Left lobe of liver (tissue), 2 donors: Measurements from ENCODE around the gene HOXA13. TPM values are rescaled to one million over a fixed set of nuclear protein-coding genes. Genes with fewer than 3 reads are reported as not detected.
A peak's percentile ranks its signal among the peaks of the same experiment; 100 is the strongest.

Experiments used
- ATAC-seq: fragments of 200-7000 bp; cut with Tn5 transposase; one replicate; pipeline ENCODE4 v1.9.1; 2020; ENCODE audit warnings: mild to moderate bottlenecking, moderate library complexity
- DNase-seq: peaks from one replicate; pipeline ENCODE4 v3.0.0-alpha.2; 2020; ENCODE audit warnings: low spot score
- total RNA-seq: library from RNA; stranded (reverse); gene quantifications from one replicate; pipeline ENCODE4 v1.2.1, GENCODE V29; 2021
- donor health status: DM: no; HTN: no; CAD: no; lungs with moderate emphysema.
- donor health status: DM: no; HTN: yes; CAD: no.

HOXA13 gene
- 0.03 TPM for total RNA-seq

DNA sequence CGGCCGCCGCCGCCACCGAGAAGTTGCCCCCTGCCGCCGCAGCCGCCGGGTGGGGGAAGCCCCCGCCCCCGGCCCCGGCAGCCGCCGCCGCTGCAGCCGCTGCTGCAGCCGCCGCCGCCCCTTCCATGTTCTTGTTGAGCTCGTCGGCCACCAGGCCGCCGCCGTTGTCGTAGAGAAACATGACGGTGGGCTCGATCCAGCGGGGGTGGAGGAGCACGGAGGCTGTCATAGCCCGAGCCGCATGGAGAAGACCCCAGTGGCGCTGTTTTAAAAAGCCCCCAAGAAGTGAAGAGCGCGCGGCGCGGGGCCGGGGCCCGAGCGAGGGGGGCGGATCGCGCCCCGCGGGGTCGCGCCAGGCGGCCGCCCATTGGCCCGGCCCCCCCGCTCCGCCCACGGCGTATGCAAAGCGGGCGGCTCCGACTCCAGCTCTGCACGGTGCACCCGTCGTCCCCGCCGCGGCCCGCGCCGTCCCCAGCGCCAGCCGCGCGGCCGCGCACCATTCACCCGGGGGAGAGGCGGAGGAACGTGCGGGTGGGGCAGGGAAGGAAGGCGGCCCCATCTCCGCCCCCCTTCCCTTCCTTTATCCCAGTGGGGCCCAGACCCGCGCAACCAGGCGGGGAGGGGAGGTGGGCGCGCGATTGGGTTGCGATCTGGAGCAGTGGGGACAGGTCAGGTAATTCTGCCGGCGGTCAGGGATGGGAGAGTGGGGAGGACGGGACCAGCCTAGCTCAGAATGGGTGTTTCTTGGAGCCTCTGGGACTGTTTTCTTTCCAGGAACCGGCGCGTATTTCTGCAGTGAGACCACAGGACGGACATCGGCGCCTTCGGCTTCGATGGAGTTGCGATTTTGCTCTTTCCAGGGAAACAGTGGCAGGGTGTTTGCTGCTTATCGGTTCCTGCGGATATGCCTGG, at the start of gene HOXA13:
TSS of gene HOXA13 (minus strand) at position 243 of the 912 bp plus-strand sequence. CDS start at position 229, 14 bp downstream.
- DNase-seq: peak; percentile 36
- peak; percentile 50 for ATAC-seq

DNA sequence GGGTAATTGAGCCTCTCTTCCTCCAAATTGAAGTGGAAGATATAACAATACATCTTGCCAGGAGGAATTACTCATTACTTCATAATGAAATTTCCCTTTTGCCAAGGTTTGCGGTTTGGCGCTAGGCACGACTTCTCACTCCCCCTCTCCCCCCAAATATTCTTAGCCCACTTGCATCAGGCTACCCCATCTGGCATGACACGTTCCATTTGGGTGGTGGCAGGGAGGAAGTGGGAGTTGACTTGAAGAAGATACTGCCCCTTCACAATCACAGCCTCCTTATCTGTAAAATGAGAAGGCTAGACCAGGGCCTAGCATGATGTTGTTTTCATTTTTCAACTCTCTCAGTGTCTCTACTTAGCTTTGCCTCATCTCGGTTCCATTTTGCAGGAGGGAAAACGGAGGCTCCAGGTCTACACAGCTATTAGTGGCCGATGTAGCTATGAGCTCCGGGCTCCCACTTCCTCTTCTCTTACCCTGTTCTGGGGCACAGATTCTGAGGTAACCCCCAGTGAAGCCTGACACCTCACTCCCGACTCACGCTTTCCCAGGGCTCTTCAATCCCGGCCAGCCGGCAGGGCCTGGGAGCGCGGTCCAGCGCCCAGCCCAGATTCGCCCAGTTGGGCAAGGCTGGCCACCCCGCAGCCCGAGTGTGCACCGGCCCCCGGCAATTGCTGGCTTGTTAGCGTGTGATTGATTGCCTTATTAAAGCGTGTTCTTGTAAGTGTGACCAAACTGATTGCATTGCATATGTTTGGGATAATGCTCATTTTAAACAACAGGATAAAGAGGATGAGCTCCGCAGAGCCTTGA, 49.2 kb upstream of the HOXA13 start:
- no peak for DNase-seq
- no peak for ATAC-seq

DNA sequence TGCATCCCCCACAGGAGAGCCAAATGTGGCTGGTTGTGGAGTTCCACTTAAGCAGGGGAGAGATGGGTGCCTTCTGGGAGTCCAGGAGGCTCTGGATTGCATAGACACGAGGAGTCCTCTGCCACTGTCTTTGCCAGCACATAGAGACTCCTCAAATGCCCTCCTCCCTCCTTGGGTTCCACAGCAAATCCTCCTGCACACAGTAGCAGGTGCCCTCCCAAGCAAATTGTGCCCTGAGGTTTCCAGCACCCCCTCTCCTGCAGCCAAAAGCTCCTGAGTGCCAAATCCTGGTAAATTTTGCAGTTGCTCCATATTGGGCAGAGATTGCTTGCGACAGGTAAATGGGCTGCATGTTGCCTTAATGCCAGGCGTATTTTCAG, 48.5 kb upstream of the HOXA13 start:
- DNase-seq: peak; percentile 24
- no peak for ATAC-seq

- ATAC-seq (no peak), DNase-seq (no peak)
These were observed 47.8 kb upstream of the HOXA13 start for GRCh38 chr7:27247452-27248426.

GRCh38 chr7:27247000-27247399, 47.1 kb upstream of the HOXA13 start:
- ATAC-seq: no peak
- no peak for DNase-seq

DNA sequence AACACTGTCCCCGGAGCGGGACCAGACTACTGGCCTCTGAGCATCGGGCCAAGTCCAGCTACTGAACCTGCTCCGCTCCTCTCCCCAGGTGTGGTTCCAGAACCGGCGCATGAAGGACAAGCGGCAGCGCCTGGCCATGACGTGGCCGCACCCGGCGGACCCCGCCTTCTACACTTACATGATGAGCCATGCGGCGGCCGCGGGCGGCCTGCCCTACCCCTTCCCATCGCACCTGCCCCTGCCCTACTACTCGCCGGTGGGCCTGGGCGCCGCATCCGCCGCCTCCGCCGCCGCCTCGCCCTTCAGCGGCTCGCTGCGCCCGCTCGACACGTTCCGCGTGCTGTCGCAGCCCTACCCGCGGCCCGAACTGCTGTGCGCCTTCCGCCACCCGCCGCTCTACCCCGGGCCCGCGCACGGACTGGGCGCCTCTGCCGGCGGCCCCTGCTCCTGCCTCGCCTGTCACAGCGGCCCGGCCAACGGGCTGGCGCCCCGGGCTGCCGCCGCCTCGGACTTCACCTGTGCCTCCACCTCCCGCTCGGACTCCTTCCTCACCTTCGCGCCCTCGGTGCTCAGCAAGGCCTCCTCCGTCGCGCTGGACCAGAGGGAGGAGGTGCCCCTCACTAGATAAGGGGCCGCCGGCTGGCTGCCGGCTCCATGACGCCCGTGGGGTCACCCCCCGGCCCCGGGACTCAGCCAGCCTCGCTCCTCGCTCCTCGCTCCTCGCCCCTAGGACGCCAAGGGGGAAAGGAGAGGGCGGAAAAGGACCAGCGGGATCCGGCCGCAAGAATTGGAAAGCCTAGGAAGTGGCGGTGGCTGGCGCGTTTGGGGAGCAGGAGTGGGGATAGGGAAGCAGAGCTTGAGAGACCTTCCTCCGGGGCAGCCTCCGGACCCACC, 46.2 kb upstream of the HOXA13 start:
- no peak for DNase-seq

GRCh38 chr7:27245124-27245797, 45.4 kb upstream of the HOXA13 start:
- DNase-seq (no peak), ATAC-seq (no peak)

More for the DNA sequence above, 46.2 kb upstream of the HOXA13 start:
- peak; percentile 47 for ATAC-seq

GRCh38 chr7:27244488-27245123, 44.7 kb upstream of the HOXA13 start:
- ATAC-seq: no peak

DNA sequence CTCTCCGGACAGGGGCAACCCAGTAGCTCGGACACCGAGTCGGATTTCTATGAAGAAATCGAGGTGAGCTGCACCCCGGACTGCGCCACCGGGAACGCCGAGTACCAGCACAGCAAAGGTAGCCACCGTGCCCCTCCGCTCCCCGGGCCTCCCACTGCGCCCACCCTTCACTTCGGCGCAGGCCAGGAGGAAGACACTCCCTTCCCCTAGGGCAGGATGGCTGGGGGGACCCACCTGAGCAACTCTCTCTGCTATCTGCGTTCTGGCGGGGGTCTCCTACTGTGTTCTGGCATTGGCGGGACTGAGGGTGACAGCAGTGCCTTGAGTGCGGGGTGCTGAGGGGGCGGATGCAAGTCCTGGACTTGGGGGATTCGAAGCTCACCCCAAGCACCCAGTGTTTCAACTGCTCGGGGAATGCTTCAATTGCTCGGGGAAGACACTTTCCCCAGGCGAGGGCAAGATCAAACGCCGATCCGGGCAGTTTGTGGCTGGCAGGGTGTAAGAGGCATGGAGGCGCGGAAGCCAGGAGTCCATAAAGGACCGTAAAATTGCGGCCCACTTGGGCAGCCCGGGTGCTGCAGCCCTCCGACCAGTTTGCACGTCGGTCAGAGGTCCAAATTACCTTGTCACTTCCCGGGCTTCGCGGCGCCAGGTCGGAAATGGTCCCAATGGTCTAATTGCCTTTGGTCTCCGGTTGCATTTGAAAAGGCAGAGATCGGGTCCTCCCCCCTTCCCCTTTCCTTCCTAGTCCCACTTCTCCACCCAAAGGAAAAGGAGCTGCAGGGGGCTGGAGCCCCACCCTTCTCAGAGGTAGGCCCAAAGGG, 43.7 kb upstream of the HOXA13 start:
- ATAC-seq (no peak), DNase-seq (no peak)

More at GRCh38 chr7:27244488-27245123, 44.7 kb upstream of the HOXA13 start:
- DNase-seq: no peak

DNA sequence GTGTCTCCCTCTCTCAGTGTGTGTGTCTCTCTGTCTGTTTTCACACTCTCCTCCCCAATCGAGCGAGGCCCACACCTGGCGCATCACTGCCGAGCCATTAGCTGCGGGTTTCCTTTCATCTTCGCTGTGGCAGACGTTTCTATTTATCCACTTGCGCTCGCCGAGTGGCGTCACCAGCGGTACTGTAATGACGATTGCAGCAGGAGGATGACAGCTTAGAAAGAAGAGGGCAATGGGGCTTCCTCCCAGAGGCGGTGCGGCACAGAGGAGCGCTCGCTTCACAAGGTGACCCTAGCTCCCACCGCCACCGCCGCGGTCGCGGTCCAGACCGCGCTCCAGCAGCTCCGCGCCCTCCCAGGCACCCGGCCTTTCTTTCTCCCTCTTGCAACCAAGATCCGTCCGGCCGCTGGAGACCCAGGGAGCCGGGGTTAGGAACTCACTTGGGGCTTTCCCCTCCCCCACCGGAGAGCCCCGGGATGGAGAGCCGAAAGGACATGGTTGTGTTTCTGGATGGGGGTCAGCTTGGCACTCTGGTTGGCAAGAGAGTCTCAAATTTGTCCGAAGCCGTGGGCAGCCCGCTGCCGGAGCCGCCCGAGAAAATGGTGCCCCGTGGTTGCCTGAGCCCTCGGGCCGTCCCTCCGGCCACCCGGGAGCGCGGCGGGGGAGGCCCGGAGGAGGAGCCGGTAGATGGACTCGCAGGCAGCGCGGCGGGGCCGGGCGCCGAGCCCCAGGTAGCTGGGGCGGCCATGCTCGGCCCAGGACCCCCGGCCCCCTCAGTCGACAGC, 42.9 kb upstream of the HOXA13 start, which contains the start of gene EVX1:
TSS of gene EVX1 (plus strand) at position 248 of the 785 bp plus-strand sequence. CDS start at position 477, 229 bp downstream.
- no peak for ATAC-seq
- no peak for DNase-seq

GRCh38 chr7:27242154-27242553, 42.3 kb upstream of the HOXA13 start:
- DNase-seq: no peak
- ATAC-seq: no peak

DNA sequence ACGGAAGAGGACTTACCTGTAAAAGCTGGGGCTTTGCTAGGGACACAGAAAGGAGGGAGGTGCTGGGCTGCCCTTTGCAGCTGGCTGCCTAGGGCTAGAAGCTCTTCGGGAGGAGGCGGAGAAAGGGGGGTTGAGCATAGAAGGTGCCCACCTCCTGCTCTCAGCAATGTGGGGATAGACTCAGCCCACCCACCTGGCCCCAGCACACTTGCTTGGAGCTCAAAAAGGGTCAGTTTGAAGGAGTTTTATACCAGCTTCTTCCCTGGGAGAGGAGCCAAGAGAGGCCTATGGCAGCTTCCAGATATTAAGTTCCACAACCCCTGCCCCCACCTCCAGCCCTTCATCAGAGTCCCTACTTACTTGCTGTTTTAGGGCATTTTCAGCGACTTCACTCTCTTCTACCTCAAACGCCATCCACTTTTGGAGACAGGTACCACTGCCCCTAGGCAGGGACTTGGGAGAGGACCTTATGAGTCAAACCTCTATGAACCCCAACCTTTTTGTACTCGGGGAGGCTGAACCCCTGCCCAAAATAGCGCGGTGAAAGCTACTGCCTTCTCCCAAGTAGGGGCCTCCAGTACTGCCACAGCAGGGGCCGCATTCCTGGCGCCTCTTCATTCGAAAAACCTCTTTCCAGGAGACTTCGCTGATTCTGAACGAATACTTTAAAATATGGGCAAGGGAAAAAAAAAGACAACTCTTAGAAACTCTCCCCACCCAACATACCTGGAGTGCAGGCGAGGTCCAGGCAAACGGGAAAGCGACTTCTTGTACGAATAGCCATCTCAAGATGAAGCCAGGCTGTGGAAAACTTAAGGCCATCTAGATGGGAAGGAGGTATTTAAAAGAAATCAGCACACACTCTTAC, 41.5 kb upstream of the HOXA13 start:
- ATAC-seq (no peak), DNase-seq (no peak)

DNA sequence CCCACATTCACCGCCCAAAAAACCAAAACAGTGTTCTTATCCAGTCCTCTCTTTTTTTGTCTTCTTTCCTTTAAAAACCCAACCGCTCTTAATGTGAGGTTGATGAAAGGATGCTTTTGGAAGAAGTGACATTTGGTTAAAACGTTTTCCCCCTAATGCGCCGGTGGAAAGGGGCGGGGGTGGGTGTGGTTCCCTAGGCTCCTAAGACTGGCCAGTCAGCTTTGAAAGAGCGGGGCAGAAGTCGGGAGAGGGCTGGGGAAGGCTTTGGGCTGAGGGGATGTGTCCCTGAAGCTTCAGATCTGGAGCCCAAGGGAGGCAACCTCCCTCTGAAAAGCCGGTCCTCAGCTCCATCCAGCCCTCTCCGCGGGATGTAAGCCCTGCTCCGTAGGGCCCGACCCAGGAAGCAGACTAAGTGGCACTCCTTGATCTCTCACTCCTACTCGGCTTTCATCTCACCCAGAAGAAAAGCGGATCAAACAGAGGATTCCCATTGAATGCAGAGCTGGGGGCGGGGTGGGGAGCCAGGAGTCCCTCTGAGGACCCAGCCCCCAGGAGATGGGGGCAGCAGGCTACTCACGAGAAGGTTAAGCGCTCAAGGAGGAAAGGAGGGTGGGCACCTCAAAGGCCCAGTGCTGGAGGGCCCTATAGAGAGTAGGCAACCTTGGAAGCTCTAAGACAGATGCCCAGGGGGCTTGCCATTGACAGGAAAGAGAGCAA, 40.3 kb upstream of the HOXA13 start:
- no peak for DNase-seq
- ATAC-seq: no peak

- ATAC-seq: no peak
These were observed 39.6 kb upstream of the HOXA13 start for GRCh38 chr7:27239387-27240014.

DNA sequence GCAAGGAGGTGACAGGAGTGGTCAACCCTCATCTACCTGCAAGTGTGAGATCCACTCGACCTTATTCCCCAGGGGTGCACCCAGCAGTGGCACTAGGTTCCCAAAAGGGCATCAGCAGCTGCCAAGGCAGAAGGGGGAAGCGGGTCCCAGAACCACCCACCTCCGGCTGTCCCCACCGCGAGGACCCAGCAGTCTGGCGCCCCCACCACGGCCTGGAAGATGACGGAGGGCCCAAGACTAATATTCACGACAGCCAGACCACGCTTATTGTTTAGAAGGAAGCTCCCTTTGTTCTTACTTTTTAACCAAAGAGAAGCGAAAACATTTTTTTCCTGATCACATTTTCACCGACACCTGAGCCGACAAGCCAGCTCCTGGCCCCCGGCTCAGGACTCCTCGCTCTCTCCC, 39.1 kb upstream of the HOXA13 start:
- DNase-seq: no peak

More at GRCh38 chr7:27239387-27240014, 39.6 kb upstream of the HOXA13 start:
- DNase-seq: no peak

More for the DNA sequence above, 39.1 kb upstream of the HOXA13 start:
- ATAC-seq: no peak
